SK-N-SH treated with all-trans-retinoic acid at 6 μM for 48 hours (cell line): ENCODE data around the gene ZCCHC24.

ENCODE experiments used
- BACH2 ChIP-seq: fragments of 250-450 bp; sonication (Bioruptor Pico); IDR thresholded peaks from 2 replicates; pipeline ENCODE4 v1.9.0; 2021; ENCODE audit warnings: mild to moderate bottlenecking, borderline replicate concordance
- GLIS3 ChIP-seq: fragments of 250-450 bp; sonication (Bioruptor Pico); IDR thresholded peaks from 2 replicates; pipeline ENCODE4 v1.5.0; 2020; ENCODE audit warnings: mild to moderate bottlenecking, moderate library complexity
- ISL1 ChIP-seq: fragments of 250-450 bp; sonication (Bioruptor Pico); IDR thresholded peaks from 2 replicates; pipeline ENCODE4 v2.1.2; 2022; ENCODE audit warnings: mild to moderate bottlenecking, moderate library complexity
- OSR1 ChIP-seq: fragments of 250-450 bp; sonication (Bioruptor Pico); IDR thresholded peaks from 2 replicates; pipeline ENCODE4 v1.8.0; 2022; ENCODE audit warnings: moderate library complexity, mild to moderate bottlenecking, inconsistent platforms
- SNAI2 ChIP-seq: fragments of 250-450 bp; sonication (Bioruptor Pico); IDR thresholded peaks from 2 replicates; pipeline ENCODE4 v1.5.0; 2020; ENCODE audit warnings: mild to moderate bottlenecking, moderate library complexity
- TOX ChIP-seq: fragments of 250-450 bp; sonication (Bioruptor Pico); IDR thresholded peaks from 2 replicates; pipeline ENCODE4 v1.8.0; 2021; ENCODE audit warnings: mild to moderate bottlenecking, moderate library complexity, borderline replicate concordance
- TF ChIP-seq, protein P1 (sequence below): fragments of 250-450 bp; sonication (Bioruptor Pico); IDR thresholded peaks from 2 replicates; pipeline ENCODE4 v1.8.0; 2021; ENCODE audit warnings: low read depth, mild to moderate bottlenecking, moderate library complexity, borderline replicate concordance
- TF ChIP-seq, protein P2 (sequence below): fragments of 250-450 bp; sonication (Bioruptor Pico); IDR thresholded peaks from 2 replicates; pipeline ENCODE4 v1.5.1; 2020; ENCODE audit warnings: low read depth, mild to moderate bottlenecking, moderate library complexity
- TF ChIP-seq, protein P3 (sequence below): fragments of 250-450 bp; sonication (Bioruptor Pico); IDR thresholded peaks from 2 replicates; pipeline ENCODE4 v1.5.0; 2020; ENCODE audit warnings: mild to moderate bottlenecking, moderate library complexity

- TF ChIP-seq, protein P1, sequence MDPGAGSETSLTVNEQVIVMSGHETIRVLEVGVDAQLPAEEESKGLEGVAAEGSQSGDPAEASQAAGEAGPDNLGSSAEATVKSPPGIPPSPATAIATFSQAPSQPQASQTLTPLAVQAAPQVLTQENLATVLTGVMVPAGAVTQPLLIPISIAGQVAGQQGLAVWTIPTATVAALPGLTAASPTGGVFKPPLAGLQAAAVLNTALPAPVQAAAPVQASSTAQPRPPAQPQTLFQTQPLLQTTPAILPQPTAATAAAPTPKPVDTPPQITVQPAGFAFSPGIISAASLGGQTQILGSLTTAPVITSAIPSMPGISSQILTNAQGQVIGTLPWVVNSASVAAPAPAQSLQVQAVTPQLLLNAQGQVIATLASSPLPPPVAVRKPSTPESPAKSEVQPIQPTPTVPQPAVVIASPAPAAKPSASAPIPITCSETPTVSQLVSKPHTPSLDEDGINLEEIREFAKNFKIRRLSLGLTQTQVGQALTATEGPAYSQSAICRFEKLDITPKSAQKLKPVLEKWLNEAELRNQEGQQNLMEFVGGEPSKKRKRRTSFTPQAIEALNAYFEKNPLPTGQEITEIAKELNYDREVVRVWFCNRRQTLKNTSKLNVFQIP (CRISPR knock-in tag) = no peak
- TF ChIP-seq, protein P2, sequence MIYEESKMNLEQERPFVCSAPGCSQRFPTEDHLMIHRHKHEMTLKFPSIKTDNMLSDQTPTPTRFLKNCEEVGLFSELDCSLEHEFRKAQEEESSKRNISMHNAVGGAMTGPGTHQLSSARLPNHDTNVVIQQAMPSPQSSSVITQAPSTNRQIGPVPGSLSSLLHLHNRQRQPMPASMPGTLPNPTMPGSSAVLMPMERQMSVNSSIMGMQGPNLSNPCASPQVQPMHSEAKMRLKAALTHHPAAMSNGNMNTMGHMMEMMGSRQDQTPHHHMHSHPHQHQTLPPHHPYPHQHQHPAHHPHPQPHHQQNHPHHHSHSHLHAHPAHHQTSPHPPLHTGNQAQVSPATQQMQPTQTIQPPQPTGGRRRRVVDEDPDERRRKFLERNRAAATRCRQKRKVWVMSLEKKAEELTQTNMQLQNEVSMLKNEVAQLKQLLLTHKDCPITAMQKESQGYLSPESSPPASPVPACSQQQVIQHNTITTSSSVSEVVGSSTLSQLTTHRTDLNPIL (CRISPR knock-in tag) = no peak
- TF ChIP-seq SNAI2 (CRISPR knock-in tag) (no peak), BACH2 (no peak), TOX (CRISPR knock-in tag) (no peak), ISL1 (no peak), OSR1 (CRISPR knock-in tag) (no peak), GLIS3 (no peak)
- TF ChIP-seq, protein P3, sequence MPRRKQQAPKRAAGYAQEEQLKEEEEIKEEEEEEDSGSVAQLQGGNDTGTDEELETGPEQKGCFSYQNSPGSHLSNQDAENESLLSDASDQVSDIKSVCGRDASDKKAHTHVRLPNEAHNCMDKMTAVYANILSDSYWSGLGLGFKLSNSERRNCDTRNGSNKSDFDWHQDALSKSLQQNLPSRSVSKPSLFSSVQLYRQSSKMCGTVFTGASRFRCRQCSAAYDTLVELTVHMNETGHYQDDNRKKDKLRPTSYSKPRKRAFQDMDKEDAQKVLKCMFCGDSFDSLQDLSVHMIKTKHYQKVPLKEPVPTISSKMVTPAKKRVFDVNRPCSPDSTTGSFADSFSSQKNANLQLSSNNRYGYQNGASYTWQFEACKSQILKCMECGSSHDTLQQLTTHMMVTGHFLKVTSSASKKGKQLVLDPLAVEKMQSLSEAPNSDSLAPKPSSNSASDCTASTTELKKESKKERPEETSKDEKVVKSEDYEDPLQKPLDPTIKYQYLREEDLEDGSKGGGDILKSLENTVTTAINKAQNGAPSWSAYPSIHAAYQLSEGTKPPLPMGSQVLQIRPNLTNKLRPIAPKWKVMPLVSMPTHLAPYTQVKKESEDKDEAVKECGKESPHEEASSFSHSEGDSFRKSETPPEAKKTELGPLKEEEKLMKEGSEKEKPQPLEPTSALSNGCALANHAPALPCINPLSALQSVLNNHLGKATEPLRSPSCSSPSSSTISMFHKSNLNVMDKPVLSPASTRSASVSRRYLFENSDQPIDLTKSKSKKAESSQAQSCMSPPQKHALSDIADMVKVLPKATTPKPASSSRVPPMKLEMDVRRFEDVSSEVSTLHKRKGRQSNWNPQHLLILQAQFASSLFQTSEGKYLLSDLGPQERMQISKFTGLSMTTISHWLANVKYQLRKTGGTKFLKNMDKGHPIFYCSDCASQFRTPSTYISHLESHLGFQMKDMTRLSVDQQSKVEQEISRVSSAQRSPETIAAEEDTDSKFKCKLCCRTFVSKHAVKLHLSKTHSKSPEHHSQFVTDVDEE = no peak
Observed at GRCh38 chr10:79468015-79468560, 22.7 kb upstream of the ZCCHC24 start.
